Measurements from ENCODE around the gene PPP6R2.
"Not testable (repeated sequence)": the region's sequence is repeated elsewhere in the genome, so short reads cannot be mapped to it uniquely, and the experiment has no call there.

The PPP6R2 gene

DNA sequence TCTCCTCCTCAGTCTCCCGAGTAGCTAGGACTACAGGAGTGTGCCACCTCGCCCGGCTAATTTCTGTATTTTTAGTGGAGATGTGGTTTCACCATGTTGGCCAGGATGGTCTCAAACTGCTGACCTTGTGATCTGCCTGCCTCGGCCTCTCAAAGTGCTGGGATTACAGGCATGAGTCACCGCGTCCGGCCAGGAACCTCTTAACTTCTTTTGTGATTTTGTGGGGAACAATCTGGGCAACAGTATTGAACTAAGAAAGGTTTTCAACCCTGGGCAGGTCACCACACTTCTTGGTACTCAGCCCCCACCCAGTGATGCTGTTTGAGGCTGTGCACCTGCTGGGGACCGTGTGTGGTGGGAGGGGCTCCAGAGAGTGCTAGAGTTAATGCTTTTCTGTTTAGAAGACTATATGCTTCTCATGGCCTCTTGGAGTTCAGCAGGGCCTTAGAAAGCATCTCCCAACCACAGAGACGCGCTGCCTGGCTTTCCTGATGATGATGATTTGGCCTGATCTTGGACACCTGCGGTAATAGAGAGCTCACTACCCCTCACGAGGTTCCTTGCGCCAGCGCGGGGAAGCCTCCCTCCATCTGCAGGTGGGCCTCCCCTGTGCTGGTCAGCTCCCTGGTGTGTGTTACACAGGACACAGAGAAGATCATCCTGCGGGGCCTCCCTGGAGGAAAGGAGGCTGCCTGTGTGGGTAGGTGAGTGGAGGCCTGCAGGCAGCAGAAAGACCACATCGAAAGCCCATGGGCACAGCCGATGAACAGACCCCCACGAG lies 17.5 kb upstream of the PPP6R2 start:
- TF ChIP-seq, protein P1, sequence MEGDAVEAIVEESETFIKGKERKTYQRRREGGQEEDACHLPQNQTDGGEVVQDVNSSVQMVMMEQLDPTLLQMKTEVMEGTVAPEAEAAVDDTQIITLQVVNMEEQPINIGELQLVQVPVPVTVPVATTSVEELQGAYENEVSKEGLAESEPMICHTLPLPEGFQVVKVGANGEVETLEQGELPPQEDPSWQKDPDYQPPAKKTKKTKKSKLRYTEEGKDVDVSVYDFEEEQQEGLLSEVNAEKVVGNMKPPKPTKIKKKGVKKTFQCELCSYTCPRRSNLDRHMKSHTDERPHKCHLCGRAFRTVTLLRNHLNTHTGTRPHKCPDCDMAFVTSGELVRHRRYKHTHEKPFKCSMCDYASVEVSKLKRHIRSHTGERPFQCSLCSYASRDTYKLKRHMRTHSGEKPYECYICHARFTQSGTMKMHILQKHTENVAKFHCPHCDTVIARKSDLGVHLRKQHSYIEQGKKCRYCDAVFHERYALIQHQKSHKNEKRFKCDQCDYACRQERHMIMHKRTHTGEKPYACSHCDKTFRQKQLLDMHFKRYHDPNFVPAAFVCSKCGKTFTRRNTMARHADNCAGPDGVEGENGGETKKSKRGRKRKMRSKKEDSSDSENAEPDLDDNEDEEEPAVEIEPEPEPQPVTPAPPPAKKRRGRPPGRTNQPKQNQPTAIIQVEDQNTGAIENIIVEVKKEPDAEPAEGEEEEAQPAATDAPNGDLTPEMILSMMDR (IDR thresholded peaks at IDR 0.05; ENCODE audit: low read depth, low read length): no peak
- TF ChIP-seq POLR2A (IDR thresholded peaks at IDR 0.05; ENCODE audit: extremely low read depth, insufficient read length): no peak
- TF ChIP-seq, protein P2, sequence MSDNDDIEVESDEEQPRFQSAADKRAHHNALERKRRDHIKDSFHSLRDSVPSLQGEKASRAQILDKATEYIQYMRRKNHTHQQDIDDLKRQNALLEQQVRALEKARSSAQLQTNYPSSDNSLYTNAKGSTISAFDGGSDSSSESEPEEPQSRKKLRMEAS (IDR thresholded peaks at IDR 0.05; ENCODE audit: low read depth, low read length): no peak
- no peak for TF ChIP-seq MYC (IDR thresholded peaks at IDR 0.05; ENCODE audit: low read depth, low read length)
- DNase-seq (ENCODE audit: low read depth): peak; percentile 1
- H3K4me3 ChIP-seq (ENCODE audit: low read depth, low read length): no peak overlapping the region

DNA sequence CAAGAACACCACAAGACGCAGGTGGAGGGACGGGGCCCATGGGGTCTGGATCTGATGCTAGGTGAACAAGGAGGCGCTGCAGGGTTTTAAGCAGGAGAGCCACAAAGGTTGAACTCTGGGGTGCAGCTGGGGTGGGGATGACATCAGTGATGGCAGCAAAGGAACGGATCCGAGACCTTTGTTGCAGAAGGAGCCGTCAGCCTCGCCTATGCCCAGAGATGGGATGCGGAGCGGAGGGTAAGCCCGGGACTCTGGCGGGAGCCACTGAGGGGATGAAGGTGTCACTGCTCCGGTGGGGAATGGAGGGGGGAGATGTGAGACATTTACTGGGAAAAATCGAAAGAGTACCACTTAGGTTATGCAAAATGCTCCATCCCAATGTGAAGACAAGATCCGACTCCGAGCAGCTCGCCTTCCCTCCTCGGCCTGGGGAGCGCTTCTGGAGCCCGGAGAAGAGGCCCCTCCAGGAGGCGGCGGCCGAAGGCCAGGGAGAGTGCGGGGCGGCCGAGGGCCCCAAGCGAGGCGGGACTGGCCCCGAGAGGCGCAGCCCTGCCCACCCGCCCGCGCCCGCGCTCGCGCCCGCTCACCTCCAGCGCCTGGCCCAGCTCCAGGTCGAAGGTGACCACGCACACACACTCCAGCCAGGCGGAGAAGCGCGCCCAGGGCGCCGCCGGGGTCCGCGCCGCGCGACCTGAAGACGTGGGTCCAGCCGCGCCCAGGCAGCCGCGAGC lies 16.7 kb upstream of the PPP6R2 start:
- H3K4me3 ChIP-seq (ENCODE audit: low read depth, low read length): no peak overlapping the region
- TF ChIP-seq, protein P2 (IDR thresholded peaks at IDR 0.05; ENCODE audit: low read depth, low read length): no peak
- TF ChIP-seq, protein P1 (IDR thresholded peaks at IDR 0.05; ENCODE audit: low read depth, low read length): no peak
- TF ChIP-seq MYC (IDR thresholded peaks at IDR 0.05; ENCODE audit: low read depth, low read length) (no peak), POLR2A (IDR thresholded peaks at IDR 0.05; ENCODE audit: extremely low read depth, insufficient read length) (no peak)
- no peak for DNase-seq (ENCODE audit: low read depth)

DNA sequence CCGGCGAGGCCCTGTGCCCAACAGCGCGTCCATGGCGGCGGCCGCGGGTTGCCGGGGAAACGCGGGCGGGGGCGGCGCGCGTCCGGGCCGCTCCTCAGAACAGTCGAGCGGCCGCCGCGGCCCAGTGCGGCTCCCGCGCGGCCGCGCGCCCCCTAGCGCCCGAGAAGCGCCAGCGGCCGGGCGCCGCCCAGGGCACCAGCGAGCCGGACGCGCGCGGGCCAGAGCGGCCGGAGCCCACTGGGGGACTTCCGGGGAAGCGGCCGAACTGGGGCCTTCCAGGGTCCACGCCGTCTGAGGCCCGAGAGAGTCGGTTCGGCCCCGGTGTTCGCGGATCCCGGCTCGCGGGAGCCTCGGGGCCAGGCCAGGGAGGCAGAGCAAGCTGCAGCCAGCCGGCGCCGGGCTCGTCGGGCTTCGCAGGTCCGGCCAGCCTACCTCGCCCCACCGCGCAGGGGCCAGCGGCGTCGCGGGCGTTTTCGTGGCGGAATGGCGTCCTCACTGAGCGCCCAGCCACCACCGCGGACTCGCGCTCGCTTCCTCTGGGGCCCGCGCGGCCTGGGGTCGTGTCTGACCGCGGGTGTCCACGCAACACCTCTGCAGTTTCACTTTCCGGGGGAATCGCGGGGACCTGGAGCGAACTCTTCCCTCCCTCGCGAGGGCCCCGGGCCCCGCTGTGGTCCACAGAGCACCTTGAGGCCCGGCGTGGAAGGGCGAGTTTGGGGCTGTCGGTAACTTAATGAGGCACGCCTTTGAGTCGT lies 16.0 kb upstream of the PPP6R2 start, which contains the start of gene DENND6B:
Gene DENND6B (minus strand): TSS at position 57 of the 755 bp plus-strand sequence. CDS start 24 bp downstream, at position 33.
- DNase-seq (ENCODE audit: low read depth): peak; percentile 81
- TF ChIP-seq, protein P1 (IDR thresholded peaks at IDR 0.05; ENCODE audit: low read depth, low read length): peak; percentile 12
- TF ChIP-seq POLR2A (IDR thresholded peaks at IDR 0.05; ENCODE audit: extremely low read depth, insufficient read length): peak; percentile 50
- TF ChIP-seq, protein P2 (IDR thresholded peaks at IDR 0.05; ENCODE audit: low read depth, low read length): no peak
- H3K4me3 ChIP-seq (ENCODE audit: low read depth, low read length): peak within 1 kb of the TSS; percentile 46

DNA sequence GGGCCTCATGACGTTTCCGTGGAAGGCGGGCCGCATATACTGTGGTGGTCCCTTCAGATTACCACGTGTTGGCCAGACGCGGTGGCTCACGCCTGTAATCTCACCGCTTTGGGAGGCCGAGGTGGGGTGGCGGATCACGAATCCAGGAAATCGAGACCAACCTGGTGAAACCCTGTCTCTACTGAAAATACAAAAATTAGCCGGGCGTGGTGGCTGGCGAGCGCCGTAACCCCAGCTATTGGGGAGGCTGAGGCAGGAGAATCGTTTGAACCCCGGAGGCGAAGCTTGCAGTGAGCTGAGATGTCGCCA lies 15.5 kb upstream of the PPP6R2 start:
- TF ChIP-seq, protein P1 (IDR thresholded peaks at IDR 0.05; ENCODE audit: low read depth, low read length): no peak
- TF ChIP-seq, protein P2 (IDR thresholded peaks at IDR 0.05; ENCODE audit: low read depth, low read length): no peak
- TF ChIP-seq POLR2A (IDR thresholded peaks at IDR 0.05; ENCODE audit: extremely low read depth, insufficient read length): no peak
- no peak for TF ChIP-seq MYC (IDR thresholded peaks at IDR 0.05; ENCODE audit: low read depth, low read length)
- peak overlapping the region; percentile 46 for H3K4me3 ChIP-seq (ENCODE audit: low read depth, low read length)
- DNase-seq (ENCODE audit: low read depth): no peak

DNA sequence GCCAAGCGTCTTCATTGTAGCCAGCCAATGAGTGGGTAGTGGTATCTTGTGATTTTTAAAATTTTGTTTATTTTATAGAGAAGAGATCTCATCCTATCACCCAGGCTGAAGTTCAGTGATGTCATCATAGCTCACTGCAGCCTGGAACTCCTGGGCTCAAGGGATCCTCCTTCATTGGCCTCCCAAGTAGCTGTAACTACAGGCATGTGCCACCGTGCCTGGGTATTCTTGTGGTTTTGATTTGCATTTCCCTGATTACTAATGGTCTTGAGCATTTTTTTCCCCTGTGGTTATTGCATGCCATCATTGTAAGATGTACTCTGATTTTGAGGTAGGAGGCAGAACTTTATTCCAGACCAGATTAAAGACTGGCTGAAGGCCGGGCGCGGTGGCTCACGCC lies 13.9 kb upstream of the PPP6R2 start:
- H3K4me3 ChIP-seq (ENCODE audit: low read depth, low read length): no peak overlapping the region
- no peak for DNase-seq (ENCODE audit: low read depth)
- TF ChIP-seq, protein P1 (IDR thresholded peaks at IDR 0.05; ENCODE audit: low read depth, low read length): no peak
- no peak for TF ChIP-seq MYC (IDR thresholded peaks at IDR 0.05; ENCODE audit: low read depth, low read length)

DNA sequence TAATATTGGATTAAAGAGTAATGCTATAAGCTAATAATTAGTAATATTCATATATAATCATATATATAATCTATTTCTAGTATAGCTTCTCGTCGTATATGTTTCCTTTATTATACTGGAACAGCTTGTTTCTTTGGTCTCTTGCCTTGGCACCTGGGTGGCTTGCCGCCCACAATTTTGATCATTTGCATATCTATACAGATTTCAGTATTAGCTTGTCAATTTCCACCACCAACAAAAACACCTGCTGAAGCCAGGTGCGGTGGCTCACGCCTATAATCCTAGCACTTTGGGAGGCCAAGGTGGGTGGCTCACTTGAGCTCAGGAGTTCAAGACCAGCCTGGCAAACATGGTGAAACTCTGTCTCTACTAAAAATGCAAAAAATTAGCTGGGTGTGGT lies 8.7 kb upstream of the PPP6R2 start:
- H3K4me3 ChIP-seq (ENCODE audit: low read depth, low read length); DNase-seq (ENCODE audit: low read depth): not testable (repeated sequence)

All from NB4 (cell line).